WTC11 (cell line): ENCODE measurements around the gene GPR157.

Experiments used
- ELF4 ChIP-seq: sonication (generic); formaldehyde crosslinking; IDR thresholded peaks from 2 replicates; pipeline ENCODE4 v1.8.1; 2022; ENCODE audit warnings: low read depth, mild to moderate bottlenecking, moderate library complexity, missing genetic modification reagents
- ETV6 ChIP-seq: sonication (generic); formaldehyde crosslinking; IDR thresholded peaks from 2 replicates; pipeline ENCODE4 v1.8.1; 2022; ENCODE audit warnings: mild to moderate bottlenecking, missing genetic modification reagents
- USF2 ChIP-seq: sonication (generic); formaldehyde crosslinking; IDR thresholded peaks from 2 replicates; pipeline ENCODE4 v1.8.1; 2023; ENCODE audit warnings: mild to moderate bottlenecking, missing genetic modification reagents, moderate library complexity
- ZNF416 ChIP-seq: fragments of 250-450 bp; sonication (Bioruptor Pico); IDR thresholded peaks from 2 replicates; pipeline ENCODE4 v1.9.0; 2021; ENCODE audit warnings: mild to moderate bottlenecking, inconsistent platforms
- TF ChIP-seq, protein P1 (sequence below): fragments of 200-600 bp; IDR thresholded peaks from 2 replicates; pipeline ENCODE4 v1.8.0; 2022; ENCODE audit warnings: antibody characterized with exemption
- TF ChIP-seq, protein P2 (sequence below): sonication (generic); formaldehyde crosslinking; IDR thresholded peaks from 2 replicates; pipeline ENCODE4 v1.8.1; 2023; ENCODE audit warnings: mild to moderate bottlenecking, moderate library complexity, missing genetic modification reagents

DNA sequence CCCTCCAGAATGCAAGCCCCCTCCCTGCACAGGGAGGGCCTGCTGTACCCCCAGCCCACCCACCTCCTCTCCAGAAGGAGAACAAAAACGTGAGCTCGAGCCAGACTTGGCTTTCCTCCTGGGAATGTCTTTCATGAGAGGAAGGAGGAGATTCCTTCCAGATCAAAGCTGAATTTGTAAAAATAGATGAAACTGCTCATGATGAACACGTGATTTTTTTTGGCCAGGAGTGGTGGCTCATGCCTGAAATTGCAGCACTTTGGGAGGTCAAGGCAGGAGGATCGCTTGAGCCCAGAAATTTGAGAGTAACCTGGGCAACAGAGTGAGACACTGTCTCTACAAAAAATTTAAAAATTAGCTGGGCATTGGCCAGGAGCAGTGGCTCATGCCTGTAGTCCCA lies 21.8 kb downstream of the GPR157 start:
- TF ChIP-seq ZNF416, result no peak
- no peak for TF ChIP-seq USF2 (CRISPR knock-in tag)
- TF ChIP-seq, protein P1, sequence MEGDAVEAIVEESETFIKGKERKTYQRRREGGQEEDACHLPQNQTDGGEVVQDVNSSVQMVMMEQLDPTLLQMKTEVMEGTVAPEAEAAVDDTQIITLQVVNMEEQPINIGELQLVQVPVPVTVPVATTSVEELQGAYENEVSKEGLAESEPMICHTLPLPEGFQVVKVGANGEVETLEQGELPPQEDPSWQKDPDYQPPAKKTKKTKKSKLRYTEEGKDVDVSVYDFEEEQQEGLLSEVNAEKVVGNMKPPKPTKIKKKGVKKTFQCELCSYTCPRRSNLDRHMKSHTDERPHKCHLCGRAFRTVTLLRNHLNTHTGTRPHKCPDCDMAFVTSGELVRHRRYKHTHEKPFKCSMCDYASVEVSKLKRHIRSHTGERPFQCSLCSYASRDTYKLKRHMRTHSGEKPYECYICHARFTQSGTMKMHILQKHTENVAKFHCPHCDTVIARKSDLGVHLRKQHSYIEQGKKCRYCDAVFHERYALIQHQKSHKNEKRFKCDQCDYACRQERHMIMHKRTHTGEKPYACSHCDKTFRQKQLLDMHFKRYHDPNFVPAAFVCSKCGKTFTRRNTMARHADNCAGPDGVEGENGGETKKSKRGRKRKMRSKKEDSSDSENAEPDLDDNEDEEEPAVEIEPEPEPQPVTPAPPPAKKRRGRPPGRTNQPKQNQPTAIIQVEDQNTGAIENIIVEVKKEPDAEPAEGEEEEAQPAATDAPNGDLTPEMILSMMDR, result no peak
- TF ChIP-seq, protein P2, sequence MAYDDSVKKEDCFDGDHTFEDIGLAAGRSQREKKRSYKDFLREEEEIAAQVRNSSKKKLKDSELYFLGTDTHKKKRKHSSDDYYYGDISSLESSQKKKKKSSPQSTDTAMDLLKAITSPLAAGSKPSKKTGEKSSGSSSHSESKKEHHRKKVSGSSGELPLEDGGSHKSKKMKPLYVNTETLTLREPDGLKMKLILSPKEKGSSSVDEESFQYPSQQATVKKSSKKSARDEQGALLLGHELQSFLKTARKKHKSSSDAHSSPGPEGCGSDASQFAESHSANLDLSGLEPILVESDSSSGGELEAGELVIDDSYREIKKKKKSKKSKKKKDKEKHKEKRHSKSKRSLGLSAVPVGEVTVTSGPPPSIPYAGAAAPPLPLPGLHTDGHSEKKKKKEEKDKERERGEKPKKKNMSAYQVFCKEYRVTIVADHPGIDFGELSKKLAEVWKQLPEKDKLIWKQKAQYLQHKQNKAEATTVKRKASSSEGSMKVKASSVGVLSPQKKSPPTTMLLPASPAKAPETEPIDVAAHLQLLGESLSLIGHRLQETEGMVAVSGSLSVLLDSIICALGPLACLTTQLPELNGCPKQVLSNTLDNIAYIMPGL (CRISPR knock-in tag), result no peak
- no peak for TF ChIP-seq ETV6 (CRISPR knock-in tag)
- no peak for TF ChIP-seq ELF4 (CRISPR knock-in tag)
